BE2C (cell line): ENCODE measurements around the gene KLRC3.
A peak's percentile ranks its signal among the peaks of the same experiment; 100 is the strongest.
"Not testable (repeated sequence)": the region's sequence is repeated elsewhere in the genome, so short reads cannot be mapped to it uniquely, and the experiment has no call there.

Experiments
- DNase-seq: peaks from one replicate; pipeline ENCODE4 v3.0.0-alpha.2; 2020
- H3K27me3 ChIP-seq: fragments of 250-450 bp; sonication (Bioruptor Pico); 2 replicates; pipeline ENCODE4 v1.5.1; 2020; ENCODE audit warnings: mild to moderate bottlenecking
- H3K36me3 ChIP-seq: fragments of 250-450 bp; sonication (Bioruptor Pico); 2 replicates; pipeline ENCODE4 v1.5.1; 2020; ENCODE audit warnings: mild to moderate bottlenecking
- H3K4me1 ChIP-seq: fragments of 250-450 bp; sonication (Bioruptor Pico); 2 replicates; pipeline ENCODE4 v1.5.1; 2020
- H3K4me3 ChIP-seq: 2 replicates; pipeline ENCODE4 v1.5.1; 2011; ENCODE audit warnings: low read depth, low read length
- H3K9me3 ChIP-seq: fragments of 250-450 bp; sonication (Bioruptor Pico); 2 replicates; pipeline ENCODE4 v1.5.1; 2020
- TF ChIP-seq, protein P1 (sequence below): IDR thresholded peaks from 2 replicates; pipeline ENCODE4 v1.5.1; 2012; ENCODE audit warnings: mild to moderate bottlenecking, low read depth, low read length

KLRC3 gene

DNA sequence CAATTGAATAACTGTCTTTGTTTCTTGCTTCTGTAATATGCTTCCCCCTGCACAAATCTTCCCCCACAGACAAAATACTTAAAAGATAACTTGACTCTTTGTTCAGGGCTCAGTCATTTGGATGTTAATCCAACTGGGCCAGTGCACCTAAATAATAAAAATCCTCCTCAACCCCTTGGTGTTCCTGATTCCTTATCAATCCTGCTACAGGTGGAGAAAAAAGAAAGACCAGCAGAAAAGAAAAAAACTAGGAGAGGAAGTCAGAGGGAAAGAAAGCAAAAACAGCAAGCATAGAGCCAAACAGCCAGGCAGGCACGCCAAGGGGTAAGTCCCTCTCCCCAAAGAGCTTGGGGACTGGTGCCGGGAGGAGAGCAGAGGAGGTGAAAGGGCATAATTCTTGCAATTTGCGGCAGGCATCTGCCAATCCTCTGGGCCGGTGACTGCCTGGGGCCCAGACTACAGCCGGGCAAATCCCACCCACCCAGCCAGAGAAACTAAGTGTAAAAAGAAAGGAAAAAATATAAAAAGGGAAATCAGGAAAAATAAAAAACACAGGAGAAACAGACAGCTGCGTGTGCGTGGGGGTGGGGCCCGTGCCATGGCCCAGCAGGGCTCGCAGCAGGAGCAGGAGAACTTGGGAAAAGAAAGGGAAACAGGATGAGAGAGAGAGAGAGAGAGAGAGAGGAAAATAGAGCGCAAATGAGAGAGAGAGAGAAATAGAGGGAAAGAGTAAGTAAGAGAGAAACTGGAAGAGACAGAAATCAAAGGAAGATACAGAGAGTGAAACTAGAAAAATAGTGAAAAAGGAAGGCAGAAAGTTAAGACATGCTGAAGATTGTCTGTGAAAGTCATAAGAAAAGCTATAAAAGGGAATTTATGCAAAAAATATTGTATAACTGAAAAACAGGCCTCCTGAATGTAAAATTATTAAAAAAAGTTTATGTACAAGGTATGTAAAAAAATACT lies 51.9 kb downstream of the KLRC3 start:
- H3K4me3 ChIP-seq, result no peak overlapping the region
- no peaks in the 10 kb centered on the region for H3K27me3 ChIP-seq
- H3K36me3 ChIP-seq, result no peaks in the 10 kb centered on the region
- no peak for DNase-seq
- no peaks in the 10 kb centered on the region for H3K9me3 ChIP-seq
- TF ChIP-seq, protein P1, sequence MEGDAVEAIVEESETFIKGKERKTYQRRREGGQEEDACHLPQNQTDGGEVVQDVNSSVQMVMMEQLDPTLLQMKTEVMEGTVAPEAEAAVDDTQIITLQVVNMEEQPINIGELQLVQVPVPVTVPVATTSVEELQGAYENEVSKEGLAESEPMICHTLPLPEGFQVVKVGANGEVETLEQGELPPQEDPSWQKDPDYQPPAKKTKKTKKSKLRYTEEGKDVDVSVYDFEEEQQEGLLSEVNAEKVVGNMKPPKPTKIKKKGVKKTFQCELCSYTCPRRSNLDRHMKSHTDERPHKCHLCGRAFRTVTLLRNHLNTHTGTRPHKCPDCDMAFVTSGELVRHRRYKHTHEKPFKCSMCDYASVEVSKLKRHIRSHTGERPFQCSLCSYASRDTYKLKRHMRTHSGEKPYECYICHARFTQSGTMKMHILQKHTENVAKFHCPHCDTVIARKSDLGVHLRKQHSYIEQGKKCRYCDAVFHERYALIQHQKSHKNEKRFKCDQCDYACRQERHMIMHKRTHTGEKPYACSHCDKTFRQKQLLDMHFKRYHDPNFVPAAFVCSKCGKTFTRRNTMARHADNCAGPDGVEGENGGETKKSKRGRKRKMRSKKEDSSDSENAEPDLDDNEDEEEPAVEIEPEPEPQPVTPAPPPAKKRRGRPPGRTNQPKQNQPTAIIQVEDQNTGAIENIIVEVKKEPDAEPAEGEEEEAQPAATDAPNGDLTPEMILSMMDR, result no peak
- 0 out of 2 replicates have a peak, but pooled peaks cover 2% of the 10 kb centered on the region for H3K4me1 ChIP-seq

DNA sequence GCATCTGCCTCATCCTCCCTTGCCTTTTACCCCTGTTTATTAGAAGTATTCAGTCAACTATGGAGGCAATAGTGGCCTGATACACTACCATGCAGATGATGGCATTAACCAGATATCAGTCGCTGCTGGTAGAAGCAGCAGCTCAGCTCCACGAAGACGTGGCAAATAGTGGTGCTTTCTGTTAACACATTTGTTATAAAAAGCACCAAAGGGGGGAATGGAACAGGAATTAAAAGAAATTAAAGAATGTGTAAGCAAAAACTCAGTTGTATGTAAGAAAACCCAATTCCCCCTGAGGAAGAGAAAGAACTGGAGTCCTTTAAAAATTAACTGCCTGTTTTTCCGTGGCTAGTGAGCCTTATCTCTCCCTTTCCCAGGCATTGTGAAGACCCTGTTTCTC lies 52.7 kb downstream of the KLRC3 start:
- not testable (repeated sequence) for H3K27me3 ChIP-seq, DNase-seq, H3K36me3 ChIP-seq, H3K4me3 ChIP-seq, H3K4me1 ChIP-seq, H3K9me3 ChIP-seq

DNA sequence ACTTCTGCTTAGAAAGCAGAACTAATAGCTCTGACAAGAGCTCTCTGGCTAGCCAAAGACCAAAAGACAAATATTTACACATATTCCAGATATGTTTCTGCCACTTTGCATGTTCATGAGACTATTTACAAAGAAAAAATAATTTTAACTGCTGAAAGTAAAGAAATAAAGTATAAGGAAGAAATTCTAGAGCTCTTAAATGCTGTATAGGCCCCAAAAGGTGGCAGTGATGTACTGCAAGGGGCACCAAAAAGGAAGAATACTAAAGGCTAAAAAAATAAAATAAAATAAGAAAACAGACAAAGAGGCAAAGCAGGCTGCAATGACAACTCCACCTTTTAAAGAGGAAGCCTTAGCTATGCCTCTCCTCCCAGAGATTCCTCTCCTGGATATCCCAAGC lies 53.5 kb downstream of the KLRC3 start:
- TF ChIP-seq, protein P1, result 0 out of 2 replicates have a peak, but pooled peaks have one; percentile 11
- Histone ChIP-seq H3K4me3 (no peak overlapping the region), H3K9me3 (no peaks in the 10 kb centered on the region), H3K36me3 (no peaks in the 10 kb centered on the region), H3K27me3 (no peaks in the 10 kb centered on the region), H3K4me1 (0 out of 2 replicates have a peak, but pooled peaks cover 2% of the 10 kb centered on the region)
- no peak for DNase-seq

DNA sequence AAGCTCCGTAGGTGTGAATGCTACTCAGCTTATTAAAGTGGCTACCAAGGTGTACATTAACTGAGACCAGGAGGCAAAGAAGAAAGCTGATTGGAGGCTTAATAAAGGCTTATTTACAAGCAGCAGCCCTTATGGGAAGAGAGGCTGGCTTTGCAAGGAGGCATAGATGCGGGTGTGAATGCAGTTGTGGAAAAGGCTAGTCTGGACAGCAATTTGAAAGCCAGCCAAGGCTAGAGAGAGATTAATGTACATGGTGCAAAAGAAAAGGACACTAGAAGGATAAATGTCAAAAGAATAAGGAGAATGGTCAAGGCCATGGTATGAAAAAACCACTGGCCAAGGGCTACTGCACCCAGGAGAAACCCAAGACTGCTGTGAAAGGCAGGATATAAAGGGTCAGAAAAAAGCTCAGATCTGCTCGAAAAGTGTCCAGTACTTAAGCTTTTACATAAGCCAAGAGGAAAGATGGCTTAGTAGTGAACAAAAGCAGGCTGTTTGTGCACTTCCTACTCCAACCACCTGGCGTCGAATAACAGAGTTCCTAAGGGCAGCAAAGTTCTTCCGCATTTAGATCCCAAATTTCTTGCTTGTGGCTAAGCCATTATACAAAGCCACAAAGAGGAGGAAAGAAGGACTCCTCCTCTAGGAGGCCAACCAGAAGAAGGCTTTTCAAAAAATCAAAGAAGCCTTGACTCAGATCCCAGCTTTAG lies 54.5 kb downstream of the KLRC3 start:
- Histone ChIP-seq H3K4me3 (peak overlapping the region; percentile 78), H3K36me3 (no peaks in the 10 kb centered on the region), H3K4me1 (peaks cover 2% of the 10 kb centered on the region; the same call in 1 of the 2 replicates), H3K27me3 (no peaks in the 10 kb centered on the region), H3K9me3 (no peaks in the 10 kb centered on the region)
- TF ChIP-seq, protein P1, result peak; percentile 35
- no peak for DNase-seq

DNA sequence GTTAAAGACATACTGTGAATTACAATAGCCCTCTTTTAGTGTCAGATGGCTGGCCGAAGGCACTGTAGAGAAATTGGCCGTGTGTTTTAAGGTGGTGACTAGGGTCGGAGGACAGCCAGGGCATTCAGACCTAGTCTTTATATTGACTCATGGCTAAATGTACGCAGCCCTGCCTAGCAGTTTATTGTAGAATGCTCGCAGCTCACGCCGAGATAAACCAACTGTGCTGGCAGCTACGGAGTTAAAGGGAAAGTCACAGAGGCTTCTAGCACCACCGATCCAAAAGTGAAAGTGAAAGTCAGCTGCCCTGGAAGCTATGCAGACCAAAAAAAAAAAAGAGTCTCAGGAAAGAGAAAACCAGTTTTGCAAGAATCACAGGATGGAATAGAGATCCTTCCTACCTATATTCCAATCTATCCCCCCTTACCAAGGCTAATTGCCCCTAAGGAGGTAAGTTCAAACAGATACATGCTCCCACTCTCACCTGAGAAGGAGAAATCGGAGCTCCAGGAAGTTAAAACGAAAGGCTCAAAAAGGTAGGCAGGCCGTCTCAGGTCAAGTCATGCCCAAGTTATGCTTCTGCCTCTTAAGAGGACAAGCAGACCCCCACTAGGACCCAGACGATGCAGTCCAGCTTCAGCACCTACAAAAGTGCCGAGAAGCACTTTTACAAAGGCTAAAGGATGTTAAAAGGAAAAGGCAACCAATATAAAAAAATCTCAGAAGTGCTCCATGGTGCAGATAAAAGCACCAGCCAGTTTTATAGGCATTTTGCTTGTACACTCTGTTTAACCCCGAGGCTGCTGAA lies 55.4 kb downstream of the KLRC3 start:
- Histone ChIP-seq H3K4me3 (peak overlapping the region; percentile 78), H3K4me1 (peaks cover 2% of the 10 kb centered on the region; the same call in 1 of the 2 replicates)

More for the DNA sequence above, 55.4 kb downstream of the KLRC3 start:
- no peaks in the 10 kb centered on the region for H3K9me3 ChIP-seq
- TF ChIP-seq, protein P1, result no peak
- DNase-seq, result peak; percentile 35
- no peaks in the 10 kb centered on the region for H3K27me3 ChIP-seq
- no peaks in the 10 kb centered on the region for H3K36me3 ChIP-seq
